C4-2B (cell line): ENCODE results near the gene TTC4.

Experiments used
- ZFX ChIP-seq: fragments of 450-650 bp; IDR thresholded peaks from 2 replicates; pipeline ENCODE4 v1.6.1; 2017
- TF ChIP-seq, protein P1 (sequence below): fragments of 450-650 bp; conservative IDR thresholded peaks from 2 replicates; pipeline ENCODE4 v1.5.1; 2017; ENCODE audit warnings: mild to moderate bottlenecking

DNA sequence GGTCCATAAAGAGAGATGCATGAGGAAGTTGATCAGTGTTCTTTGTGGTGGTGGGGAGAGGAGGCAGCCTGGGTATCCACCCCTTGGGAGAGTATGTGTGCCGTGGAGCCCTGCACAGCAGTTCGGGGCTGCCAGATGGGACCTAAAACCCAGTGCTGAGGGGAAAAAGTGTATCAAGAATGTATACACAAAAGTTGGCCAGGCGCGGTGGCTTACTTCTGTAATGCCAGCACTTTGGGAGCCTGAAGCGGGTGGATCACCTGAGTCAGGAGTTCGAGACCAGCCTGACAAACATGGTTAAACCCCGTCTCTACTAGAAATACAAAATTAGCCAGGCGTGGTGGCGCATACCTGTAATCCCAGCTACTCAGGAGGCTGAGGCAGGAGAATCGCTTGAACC lies 4.1 kb upstream of the TTC4 start:
- TF ChIP-seq, protein P1, sequence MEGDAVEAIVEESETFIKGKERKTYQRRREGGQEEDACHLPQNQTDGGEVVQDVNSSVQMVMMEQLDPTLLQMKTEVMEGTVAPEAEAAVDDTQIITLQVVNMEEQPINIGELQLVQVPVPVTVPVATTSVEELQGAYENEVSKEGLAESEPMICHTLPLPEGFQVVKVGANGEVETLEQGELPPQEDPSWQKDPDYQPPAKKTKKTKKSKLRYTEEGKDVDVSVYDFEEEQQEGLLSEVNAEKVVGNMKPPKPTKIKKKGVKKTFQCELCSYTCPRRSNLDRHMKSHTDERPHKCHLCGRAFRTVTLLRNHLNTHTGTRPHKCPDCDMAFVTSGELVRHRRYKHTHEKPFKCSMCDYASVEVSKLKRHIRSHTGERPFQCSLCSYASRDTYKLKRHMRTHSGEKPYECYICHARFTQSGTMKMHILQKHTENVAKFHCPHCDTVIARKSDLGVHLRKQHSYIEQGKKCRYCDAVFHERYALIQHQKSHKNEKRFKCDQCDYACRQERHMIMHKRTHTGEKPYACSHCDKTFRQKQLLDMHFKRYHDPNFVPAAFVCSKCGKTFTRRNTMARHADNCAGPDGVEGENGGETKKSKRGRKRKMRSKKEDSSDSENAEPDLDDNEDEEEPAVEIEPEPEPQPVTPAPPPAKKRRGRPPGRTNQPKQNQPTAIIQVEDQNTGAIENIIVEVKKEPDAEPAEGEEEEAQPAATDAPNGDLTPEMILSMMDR, result no peak
- TF ChIP-seq ZFX, result no peak
